ENCODE measurements around the gene GRB14.
"Not testable (repeated sequence)": the region's sequence is repeated elsewhere in the genome, so short reads cannot be mapped to it uniquely, and the experiment has no call there.

Gene GRB14

DNA sequence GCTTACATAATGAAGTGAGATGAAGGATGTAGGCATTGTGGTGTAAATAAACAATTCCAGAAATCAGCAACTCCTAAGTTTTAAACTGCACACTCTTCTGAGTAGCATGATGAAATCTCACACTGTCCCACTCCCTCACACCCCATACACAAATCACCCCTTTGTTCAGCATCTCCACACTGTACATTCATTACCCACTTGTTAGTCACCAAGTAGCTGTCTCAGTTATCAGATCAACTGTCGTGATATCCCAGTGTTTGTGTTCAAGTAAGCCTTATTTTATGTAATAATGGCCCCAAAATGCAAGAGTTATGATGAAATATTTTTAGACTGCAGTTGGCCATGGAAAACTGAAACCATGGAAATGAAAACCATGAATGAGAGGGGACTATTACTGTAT is 135.7 kb downstream of the GRB14 start:
- TF ChIP-seq, protein P1, sequence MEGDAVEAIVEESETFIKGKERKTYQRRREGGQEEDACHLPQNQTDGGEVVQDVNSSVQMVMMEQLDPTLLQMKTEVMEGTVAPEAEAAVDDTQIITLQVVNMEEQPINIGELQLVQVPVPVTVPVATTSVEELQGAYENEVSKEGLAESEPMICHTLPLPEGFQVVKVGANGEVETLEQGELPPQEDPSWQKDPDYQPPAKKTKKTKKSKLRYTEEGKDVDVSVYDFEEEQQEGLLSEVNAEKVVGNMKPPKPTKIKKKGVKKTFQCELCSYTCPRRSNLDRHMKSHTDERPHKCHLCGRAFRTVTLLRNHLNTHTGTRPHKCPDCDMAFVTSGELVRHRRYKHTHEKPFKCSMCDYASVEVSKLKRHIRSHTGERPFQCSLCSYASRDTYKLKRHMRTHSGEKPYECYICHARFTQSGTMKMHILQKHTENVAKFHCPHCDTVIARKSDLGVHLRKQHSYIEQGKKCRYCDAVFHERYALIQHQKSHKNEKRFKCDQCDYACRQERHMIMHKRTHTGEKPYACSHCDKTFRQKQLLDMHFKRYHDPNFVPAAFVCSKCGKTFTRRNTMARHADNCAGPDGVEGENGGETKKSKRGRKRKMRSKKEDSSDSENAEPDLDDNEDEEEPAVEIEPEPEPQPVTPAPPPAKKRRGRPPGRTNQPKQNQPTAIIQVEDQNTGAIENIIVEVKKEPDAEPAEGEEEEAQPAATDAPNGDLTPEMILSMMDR (IDR thresholded peaks at IDR 0.05; ENCODE audit: control insufficient read depth, insufficient read depth, low read depth, low read length, missing control alignments), result no peak
- DNase-seq (ENCODE audit: low read depth), result no peak
- H3K4me3 ChIP-seq (ENCODE audit: control insufficient read depth, low read depth, low read length), result no peak overlapping the region

DNA sequence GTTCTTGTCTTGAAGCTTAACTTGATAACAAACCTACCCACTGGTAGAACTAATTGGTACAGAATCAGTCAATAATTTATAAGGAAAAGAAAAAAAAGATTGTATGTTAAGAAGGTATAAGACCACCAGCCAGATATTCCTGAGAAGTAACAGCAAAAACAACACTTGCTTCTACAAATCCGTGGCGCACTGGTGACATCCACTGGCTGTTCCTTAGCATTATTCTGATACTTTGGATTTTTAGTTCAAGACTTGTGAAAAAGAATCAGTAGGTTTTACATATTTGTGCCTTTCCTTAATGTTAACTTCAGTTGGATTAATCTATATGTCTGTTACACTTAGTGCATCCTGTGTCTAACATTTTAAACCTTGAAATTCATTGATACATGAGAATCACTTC is 141.8 kb downstream of the GRB14 start:
- DNase-seq (ENCODE audit: low read depth), result no peak
- H3K4me3 ChIP-seq (ENCODE audit: control insufficient read depth, low read depth, low read length), result no peak overlapping the region
- TF ChIP-seq, protein P1 (IDR thresholded peaks at IDR 0.05; ENCODE audit: control insufficient read depth, insufficient read depth, low read depth, low read length, missing control alignments), result peak; percentile 49

DNA sequence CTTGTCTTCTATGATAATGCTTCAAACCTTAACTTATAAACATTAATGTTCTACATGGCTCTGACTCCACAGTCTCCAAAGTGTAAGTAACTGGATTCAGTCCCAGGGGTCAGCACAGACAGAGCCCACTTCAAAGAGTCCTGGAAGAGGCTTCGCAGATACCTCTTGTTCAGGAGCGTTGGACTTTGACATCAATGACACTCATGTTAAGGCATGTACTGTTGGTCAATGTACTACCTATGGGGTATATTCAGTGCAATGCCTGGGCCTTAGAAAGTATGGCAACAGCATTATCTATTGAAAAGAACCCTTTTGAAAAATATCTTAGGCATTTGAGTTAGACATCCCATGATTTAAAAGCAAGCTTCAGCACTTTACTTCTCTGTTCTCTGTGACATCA is 143.1 kb downstream of the GRB14 start:
- TF ChIP-seq, protein P1 (IDR thresholded peaks at IDR 0.05; ENCODE audit: control insufficient read depth, insufficient read depth, low read depth, low read length, missing control alignments), result no peak
- no peak for DNase-seq (ENCODE audit: low read depth)
- no peak overlapping the region for H3K4me3 ChIP-seq (ENCODE audit: control insufficient read depth, low read depth, low read length)

DNA sequence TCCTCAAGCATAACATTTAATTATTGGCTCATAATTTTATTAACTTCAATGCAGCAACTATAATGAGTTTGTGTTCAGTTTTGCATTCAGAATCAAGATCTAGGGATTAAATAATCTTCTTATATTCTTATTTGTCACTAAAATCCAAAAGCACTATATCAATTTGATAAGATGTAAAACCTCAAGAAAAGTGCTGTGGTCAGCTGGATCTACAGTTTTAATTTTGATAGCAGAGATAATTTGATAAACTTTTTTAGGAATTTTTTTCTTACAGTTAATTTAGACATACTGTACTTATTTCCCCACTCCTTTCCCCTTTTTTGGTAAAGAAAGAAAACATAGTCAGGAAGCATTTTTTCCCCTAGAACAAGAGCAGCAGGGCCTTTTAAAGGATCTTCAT is 146.4 kb downstream of the GRB14 start:
- DNase-seq (ENCODE audit: low read depth), result no peak
- H3K4me3 ChIP-seq (ENCODE audit: control insufficient read depth, low read depth, low read length), result no peak overlapping the region
- TF ChIP-seq, protein P1 (IDR thresholded peaks at IDR 0.05; ENCODE audit: control insufficient read depth, insufficient read depth, low read depth, low read length, missing control alignments), result no peak

DNA sequence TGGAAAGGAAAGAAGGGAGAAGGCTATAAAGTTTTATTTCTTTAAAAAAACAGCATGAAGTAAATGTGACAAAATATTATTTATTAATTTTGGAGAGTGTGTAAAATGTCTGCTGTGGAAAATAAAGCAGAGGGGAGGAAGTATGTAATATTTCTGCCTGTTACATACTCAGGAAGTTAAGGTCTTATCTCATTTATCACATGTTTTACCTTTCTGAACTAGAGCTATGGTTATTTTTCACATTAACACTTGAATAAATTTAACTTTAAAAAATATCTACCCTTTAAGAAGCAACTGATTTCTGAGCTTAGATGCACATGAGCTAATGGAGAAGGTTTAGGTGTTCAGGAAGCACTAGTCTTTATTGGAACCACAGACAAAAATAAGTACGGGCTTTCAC is 148.3 kb downstream of the GRB14 start:
- DNase-seq (ENCODE audit: low read depth), result no peak
- TF ChIP-seq, protein P1 (IDR thresholded peaks at IDR 0.05; ENCODE audit: control insufficient read depth, insufficient read depth, low read depth, low read length, missing control alignments), result no peak
- H3K4me3 ChIP-seq (ENCODE audit: control insufficient read depth, low read depth, low read length), result no peak overlapping the region

DNA sequence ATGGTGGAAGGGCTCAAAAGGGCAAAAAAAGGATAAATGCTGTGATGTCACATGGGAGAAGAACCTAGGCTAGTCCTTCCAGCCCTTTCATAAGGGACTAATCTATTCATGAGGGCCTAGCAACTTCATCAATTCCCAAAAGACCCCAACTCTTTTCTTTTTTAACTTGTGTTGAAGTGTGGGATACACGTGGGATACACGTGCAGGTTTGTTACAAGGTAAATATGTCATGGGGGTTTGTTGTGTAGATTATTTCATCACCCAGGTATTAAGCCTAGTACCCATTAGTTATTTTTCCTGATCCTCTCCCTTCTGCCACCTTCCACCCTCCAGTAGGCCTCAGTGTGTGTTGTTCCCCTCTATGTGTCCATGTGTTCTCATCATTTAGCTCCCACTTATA is 156.2 kb downstream of the GRB14 start:
- not testable (repeated sequence) for H3K4me3 ChIP-seq (ENCODE audit: control insufficient read depth, low read depth, low read length); DNase-seq (ENCODE audit: low read depth)

DNA sequence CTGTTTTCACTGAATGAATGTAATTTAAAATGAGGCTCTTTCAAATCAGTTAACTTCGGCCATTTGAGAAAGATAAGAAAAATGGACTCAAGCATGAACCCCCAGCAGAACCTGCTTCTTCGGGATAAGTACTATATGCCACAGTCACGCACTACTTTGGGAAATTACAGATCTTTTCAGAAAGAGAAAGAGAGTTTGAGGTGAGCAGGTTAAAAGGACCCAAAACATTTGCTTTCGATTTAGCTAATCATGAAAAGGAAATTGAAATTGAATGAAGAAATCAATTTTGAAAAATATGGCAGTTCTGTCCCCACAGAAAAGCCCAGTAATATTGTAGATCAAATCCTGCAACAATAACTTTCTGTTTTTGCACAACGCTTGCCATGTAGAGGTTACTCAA is 156.9 kb downstream of the GRB14 start:
- no peak overlapping the region for H3K4me3 ChIP-seq (ENCODE audit: control insufficient read depth, low read depth, low read length)
- TF ChIP-seq, protein P1 (IDR thresholded peaks at IDR 0.05; ENCODE audit: control insufficient read depth, insufficient read depth, low read depth, low read length, missing control alignments), result no peak

More for the DNA sequence above, 156.9 kb downstream of the GRB14 start:
- no peak for DNase-seq (ENCODE audit: low read depth)
